ENCODE measurements around the gene CACNA1D. TPM values are rescaled to one million over a fixed set of nuclear protein-coding genes. Genes with fewer than 3 reads are reported as not detected.

The CACNA1D gene
- total RNA-seq, 2 experiments from 2014 or later = 0.13 to 0.17 TPM

DNA sequence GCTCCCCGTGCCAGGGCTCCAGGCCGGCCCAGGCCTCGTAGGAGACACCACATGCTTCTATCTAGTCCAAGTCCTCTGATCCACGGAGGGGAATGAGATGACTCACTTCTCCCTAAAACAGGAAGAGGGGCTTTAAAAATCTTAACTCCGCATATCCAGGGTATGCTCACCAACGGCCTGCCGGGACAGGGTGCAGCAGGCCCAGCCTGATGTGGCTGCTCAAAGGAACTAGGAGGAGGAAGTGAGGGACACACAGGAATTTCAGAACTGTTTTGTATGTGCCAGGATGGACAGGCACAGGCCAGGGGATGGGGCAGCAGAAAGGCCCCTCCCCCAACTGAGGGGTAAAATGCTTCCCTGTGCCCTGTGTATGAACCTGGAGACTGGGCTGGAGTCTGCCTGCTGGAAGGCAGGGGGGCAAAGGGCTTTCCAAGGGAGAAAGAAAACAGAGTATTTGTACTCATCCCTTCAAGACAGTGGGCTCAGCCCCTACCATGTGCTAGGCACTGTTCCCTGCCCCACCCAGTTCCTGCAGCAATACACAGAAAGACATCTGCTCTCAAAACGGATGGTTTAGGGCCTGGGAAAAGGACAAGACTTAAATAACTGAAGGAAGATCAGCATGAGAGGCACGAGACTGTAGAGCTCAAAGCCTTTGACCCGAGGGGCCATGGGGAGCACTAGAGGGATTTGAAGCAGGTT lies 329.7 kb downstream of the CACNA1D start:
- POLR2A ChIA-PET = no interaction called here
- CTCF ChIA-PET = no interaction called here

DNA sequence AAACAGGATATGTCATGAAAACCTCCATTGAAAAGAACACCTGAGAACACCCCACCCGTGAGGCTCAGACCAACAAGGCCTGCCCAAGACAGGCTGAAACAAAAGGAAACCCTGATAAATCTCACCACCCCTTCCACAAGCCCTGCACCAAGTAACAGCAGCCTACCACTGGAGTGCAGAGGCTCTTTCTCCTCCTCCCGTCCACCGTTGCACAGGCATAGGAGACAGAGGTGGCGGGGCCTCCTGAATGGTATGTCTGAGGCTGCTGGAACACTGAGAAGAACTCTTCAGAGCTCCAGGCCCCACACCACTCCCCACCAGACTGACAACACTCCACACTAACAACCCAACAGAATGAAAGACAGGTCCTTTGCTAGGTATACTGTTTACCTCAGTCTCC lies 330.4 kb downstream of the CACNA1D start:
- ChIA-PET CTCF (no interaction called here), POLR2A (no interaction called here)

DNA sequence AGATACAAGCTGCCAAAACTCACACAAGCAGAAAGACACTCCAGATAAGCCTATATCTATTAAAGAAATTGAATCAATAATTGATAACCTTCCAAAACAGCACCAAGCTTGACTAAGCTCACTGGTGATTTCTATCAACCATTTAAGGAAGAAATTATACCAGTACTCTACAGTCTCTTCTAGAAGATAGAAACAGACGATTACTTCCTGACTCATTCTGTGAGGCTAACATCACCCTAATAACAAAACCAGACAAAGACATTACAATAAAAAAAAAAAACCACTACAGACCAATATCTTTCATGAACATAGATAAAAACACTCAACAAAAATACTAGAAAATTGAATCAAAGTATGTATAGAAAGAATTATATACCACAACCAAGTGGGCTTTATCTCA lies 331.6 kb downstream of the CACNA1D start:
- CTCF ChIA-PET = no interaction called here
- POLR2A ChIA-PET = no interaction called here

DNA sequence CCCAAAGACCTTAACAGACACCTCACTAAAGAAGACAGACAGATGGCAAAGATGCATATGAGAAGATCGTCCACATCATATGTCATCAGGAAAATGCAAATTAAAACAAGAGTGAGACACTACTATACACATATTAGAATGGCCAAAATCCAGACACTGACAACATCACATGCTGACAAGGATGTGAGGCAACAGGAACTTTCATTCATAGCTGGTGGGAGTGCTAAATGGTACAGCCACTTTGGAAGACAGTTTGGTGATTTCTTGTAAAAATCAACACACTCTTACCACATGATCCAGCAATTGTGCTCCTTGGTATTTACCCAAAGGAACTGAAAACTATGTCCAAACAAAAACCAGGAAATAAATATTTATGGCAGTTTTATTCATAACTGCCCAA lies 334.2 kb downstream of the CACNA1D start:
- ChIA-PET POLR2A (no interaction called here), CTCF (no interaction called here)

DNA sequence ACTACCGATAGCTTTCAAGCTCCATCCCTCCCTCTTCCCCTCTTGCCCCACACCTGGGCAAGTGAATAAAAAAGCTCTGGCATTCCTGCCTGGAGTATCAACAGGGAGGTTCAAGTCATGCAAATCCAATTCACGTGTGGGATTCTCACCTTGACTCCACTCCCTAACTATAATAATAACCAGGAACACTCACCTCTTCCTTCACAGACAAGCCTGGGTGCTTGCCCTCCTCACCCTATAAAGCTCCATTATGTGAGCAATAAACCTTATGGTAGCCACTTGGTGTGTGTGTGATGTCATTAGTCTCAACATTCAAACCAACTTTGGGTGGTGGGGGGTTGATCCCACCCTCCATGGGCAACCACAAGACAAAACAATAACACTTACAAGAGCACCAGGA lies 335.2 kb downstream of the CACNA1D start:
- ChIA-PET CTCF (no interaction called here), POLR2A (no interaction called here)

DNA sequence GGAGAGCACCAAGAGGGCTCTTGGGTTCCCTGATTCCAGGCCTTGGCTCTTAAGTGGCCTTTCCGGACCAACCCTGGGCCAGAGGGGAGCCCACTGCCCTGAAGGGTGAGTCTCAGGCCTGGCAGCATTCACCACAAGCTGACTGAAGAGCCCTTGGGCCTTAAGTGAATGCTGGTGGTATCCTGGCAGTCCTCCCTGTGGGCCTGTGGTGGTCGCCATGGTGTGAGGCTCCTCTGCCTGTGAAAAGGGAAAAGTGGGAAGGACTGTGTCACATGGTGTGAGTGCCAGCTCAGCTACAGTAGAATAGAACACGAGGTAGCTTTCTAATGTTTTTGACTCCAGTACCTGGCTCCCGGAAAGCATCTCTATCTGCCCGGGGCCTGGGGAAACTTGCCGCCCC lies 336.5 kb downstream of the CACNA1D start:
- POLR2A ChIA-PET = no interaction called here
- CTCF ChIA-PET = no interaction called here

DNA sequence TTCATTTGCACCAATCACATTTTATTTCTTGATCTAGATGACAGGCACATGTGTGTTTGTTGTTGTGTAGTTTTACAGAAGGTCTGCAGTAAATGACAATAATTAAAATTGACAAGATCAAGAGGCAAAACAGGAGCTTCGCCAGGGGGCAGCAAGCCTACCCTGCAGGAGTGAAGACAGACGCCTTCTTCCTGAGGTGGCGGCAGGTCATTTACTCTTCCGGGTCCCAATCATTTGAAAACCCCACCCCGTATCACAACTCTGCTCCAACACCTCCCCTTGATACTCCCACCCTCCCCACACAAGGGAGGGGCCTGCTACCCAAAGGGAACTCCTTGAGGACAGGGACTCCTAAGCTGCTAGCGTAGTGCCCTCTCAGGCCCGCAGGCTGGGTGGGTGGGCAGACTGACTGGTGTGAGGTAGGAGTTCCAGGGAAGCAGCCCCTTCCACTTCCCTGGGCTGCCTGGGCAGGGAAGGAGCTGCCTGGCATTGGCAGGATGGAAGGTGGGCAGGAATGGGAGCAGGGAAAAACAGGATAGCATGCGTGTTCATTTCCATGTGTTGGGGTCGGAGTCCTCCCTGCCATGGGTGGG lies 338.7 kb downstream of the CACNA1D start:
- CTCF ChIA-PET = no interaction called here
- POLR2A ChIA-PET = no interaction called here

DNA sequence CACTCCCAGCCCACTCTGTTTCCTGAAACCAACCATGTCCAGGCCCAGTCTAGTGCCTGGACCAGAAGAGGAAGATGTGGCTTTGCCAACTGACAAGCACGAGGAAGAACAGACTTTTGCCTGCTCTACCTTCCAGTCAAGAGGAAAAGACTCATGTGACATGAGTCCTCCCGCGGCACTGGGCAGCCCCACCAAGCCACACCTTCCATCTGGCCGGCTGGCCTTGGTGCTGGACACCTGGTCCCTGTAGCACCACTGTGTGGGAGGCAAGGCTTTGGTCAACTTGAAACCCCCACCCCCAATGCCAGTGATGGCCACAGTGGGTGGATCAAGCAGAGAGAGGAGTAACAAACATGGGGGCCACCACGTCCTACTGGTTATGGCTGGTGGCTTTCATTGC lies 339.3 kb downstream of the CACNA1D start:
- POLR2A ChIA-PET = no interaction called here
- CTCF ChIA-PET = no interaction called here

DNA sequence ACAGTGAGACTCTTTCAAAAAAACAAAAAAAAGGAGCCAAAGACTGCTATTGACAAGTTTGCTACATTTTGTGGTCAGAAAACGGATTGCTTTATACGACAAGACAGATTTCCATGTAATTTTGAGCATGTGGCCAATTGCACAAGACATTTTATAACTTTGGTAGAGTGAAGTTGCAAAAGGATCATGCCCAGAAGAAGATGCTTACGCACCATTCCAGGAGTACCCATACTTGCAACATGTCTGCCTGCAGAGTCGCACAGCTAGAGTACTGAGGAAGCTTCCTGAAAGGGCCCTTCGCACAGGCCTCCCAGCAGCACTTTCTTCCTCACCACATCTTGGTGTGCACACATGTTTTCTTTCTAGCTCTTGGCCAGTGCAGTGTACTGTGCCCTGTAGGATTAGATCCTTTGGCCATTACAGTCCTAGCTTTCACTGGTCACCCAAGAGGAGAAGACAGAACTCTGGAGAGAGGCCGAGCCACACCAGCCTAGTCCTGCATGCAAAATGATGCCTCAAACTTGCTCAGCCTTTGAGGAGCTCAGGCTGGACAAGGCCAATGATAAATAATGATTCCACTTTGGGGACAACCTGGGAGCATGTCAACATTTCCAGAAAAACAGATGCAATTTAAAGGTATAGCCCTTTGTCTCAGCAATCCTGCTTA lies 340.2 kb downstream of the CACNA1D start:
- ChIA-PET POLR2A (no interaction called here), CTCF (no interaction called here)

DNA sequence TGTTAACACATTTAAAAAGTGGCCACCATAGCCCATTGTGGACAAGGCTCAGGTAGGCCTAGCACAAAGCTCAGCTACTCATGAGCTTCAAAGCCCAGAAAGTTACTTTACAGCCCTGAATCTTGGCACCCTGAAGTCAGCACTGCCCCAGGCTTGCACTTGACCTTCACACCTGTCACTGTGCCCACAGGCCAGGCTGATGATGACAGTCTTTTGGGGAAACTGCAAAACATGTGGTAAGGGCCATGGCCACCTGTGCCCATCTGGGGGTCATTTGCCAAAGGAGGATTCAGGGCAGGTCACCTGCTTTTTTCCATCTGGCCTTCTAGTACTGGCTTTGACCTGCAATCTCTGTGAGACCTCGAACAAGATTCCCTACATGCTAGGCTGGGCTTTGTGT lies 340.8 kb downstream of the CACNA1D start:
- CTCF ChIA-PET = no interaction called here

DNA sequence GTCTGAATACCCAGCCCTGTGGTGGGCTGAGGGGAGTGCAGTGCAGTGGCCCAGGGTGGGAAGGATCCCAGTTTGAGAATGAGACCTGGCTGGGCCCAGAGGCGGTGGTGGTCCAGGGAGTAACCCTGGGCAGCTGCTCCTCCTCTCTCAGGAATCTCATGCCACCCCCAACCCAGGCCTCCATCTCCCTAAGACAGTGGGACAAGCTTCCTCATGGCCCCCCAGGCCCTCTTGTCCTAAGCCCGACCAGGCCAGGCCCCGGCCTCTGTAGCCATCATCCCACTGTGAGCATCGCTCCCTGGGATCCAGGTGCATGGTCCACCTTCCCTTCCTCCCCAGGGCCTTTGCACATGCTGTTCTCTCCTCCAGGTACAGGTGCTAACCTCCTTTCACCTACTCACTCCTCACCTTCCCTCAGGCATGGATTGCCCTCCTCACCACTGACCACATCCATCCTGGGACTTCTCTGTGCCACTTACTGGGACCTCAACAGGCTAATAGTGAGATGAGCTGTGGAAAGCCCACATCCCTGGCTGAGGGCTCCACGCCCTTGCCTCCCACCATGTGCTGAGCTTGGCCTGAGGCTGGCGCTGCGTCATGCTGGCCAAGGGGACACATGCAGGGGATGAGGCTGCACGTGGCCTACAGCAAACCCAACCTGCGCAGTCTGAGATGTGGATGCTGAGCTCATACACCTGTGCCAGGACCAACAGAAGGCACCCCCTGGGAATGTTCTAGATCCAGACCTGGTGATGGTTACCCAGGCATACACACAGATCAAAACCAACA lies 341.9 kb downstream of the CACNA1D start:
- CTCF ChIA-PET = interaction anchor here (0.6 kb wide), 1 partner anchor 152 kb away, joined by 3 read pairs; no protein-coding TSS in a partner anchor
- POLR2A ChIA-PET = no interaction called here

More for the DNA sequence above, 340.8 kb downstream of the CACNA1D start:
- POLR2A ChIA-PET = no interaction called here

DNA sequence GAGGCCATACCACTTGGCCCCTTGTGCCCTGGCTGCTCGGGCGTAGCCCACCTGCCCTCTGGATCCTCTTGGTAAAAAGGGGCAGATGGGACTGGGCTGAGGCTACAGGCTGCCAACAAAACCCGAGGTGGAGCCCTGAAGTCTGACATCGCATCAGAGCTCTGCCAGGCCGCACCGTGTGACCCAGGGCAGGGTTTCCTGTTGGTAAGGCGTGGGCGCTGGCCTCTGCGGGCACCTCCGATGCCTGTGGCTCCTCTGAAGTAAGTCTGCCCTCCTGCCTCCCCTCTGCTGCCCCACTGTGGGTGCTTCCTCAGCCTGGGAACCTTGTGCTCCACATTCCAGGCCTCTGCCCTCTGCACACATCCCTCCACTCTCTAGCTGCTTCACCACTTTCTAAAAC lies 342.9 kb downstream of the CACNA1D start:
- ChIA-PET CTCF (no interaction called here), POLR2A (no interaction called here)

DNA sequence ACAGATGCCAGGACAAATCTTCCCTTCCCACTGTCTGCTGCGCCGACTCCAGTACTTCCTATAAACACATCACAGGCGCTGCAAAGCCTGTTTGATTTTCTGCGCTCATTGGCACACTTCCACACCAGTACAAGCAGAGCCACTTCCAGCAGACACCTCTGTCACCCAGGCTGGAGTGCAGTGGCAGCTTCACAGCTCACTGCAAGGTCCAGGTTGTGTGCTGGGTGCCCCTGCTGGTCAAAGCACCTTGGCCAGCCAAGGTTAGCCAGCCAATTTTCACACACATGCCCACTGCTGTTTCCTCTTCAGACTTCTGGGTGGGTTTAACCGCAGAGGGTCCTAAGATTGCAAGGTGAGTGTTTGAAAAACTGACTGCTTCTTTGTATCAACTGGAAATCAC lies 346.9 kb downstream of the CACNA1D start:
- ChIA-PET CTCF (no interaction called here), POLR2A (no interaction called here)

DNA sequence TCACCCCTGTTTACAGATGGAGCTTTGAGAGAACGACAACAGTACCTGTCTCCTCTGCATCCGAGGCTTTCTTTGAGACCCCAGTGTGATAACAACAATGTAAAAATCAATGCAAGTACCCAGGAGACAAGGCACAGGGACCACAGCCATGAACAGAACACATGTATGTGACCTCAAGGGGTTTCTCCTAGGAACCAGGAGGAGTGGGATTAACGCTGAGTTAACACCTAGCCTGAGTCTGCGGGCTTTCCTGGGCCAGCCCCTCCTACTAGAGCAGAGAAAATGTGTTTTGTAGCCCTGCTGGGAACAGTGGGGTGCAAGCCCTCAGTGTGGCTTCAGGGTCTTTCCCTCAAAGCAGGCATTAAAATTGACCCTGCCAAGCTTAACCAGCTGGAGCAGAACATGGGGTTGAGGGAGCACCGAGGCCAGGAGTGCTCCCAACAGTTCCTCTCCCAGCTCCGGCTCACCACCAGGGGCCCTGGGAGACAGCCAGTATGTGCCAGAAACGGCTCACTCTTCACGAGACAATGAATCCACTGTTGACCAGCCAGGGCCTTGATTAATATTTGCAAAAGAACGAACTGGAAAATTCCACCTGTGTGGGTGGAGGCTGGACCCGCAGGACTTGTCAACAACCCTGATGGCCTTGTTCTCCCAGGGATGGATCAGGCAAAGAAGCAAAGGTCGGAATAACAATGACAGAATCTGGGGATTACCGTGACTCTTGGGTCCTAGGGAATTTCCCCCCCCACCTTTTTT lies 348.2 kb downstream of the CACNA1D start:
- ChIA-PET CTCF (no interaction called here), POLR2A (no interaction called here)

DNA sequence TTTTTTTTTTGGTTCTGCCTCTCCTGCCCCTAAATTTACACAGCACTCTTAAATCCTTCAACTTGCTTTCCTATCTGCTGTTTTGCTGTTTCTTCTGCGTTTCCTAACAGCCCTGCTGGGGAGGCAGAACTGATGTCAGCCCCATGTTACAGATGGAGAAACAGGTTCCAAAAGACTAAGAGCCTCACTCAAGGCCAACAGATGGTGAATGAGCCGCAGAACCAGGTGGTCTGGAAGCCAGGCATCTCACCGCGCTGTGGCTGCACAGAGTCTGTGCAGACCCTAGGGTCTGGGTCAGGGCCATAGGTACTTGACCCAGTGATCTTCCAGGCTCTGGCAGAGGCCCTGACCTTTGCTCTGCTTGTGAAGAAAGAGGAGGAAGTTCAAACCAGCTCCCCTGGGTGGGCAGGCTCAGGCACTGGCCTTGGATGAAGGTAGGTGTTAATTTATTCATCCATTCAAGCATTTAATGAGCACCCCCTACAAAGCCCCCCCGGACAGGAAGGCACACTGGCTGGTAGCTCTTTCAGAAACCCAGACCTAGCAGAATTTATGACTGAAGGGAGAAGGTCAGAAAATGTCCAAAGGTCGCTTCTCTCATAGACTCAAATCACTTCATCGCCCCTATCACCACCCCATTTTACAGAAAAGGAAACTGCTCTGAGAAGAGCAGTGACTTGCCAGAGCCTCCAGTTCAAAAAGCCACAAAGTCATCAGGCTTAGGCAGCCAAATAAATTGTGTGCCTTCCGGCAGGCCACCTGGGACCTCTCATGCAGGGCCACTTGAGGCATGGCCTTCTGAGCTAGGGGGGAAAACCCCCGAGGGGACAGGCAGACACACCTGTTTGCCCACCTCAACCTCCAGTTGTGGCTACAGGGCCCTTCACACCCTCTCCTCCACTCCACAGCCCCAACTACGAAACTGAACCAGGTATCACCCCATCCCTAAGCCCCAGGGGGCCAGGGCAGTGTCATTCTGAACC lies 349.1 kb downstream of the CACNA1D start:
- ChIA-PET POLR2A (interaction anchor here (0.8 kb wide), 1 partner anchor 48 kb away, joined by 3 read pairs; the partner anchor contains the start of gene SELENOK), CTCF (no interaction called here)

DNA sequence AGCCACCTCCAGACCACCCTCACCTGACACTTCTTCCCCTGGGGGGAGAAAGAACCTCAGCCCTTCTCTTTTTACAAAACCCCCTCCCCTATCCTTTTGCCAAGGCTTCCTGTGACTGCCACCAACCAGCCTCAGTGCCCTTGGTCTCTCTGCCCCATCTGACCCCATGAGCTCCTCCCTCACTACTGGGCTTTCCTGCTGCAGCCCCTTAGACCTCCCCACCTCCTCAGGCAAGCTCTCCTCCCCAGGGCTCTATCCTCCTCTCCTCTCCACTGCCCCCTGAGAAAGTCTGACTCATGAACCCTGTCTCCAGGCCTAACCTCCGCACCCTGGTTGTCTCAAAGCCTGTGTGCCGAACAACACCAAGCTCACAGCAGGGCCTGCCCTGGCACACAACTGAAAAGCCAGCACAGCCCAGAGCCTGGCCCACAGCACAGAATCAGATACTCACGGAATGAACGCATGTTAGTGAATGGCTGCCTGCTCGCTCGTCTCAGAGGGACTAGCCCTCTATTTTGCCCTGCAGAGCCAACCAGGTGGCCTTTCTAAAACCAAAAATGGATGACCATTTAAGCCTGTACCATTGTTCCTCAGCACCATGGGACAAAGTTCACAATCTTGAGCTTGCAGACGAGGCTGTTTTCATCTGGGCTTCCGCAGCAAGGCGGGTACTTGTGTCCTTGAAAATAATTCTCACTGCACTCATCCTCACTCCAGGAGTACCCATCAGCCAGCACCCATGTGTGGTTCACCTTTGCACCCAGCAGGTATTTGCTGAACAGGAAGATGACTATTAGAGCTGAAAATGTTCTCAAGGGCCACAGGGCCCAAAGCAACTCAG lies 350.1 kb downstream of the CACNA1D start:
- ChIA-PET CTCF (no interaction called here), POLR2A (interaction anchor here (0.8 kb wide), 1 partner anchor 47 kb away, joined by 3 read pairs; the partner anchor contains the start of gene SELENOK)

DNA sequence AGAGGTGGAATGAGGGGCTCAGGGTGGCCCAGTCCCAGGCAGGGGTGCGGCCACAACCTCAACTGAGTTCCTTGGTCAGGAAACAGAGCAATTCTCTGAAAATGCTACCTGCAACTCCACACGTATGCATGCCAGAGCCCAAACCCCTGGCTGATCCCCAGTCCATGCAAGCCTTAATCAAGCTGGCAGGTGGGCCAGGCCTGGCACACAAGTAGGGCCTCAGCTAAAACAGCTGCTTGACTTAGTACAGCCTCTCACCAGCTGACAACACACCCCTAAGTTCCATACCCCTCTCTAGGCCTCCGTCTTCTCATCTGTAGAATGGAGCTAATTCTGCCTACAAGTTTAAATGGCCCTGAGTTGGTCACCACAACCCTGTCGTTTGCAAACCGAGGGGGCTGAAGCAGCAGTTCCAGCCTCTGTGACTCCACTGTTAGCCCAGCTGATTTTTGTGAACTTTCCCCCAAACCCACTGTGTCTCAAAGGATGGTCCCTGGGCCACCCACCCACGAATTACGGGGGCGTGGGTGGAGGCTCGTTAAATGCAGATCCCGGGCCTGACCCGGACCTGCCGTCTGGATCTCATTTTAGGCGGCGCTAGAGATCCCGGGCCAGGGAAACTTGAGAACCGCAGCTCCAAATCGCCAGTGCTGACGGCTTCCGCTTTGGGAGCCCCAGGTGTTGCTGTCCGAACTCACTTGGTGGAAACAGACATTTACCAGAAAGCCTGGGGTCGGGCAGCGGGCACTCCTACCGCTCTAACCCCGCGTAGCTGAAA lies 350.9 kb downstream of the CACNA1D start:
- POLR2A ChIA-PET = no interaction called here
- CTCF ChIA-PET = no interaction called here

DNA sequence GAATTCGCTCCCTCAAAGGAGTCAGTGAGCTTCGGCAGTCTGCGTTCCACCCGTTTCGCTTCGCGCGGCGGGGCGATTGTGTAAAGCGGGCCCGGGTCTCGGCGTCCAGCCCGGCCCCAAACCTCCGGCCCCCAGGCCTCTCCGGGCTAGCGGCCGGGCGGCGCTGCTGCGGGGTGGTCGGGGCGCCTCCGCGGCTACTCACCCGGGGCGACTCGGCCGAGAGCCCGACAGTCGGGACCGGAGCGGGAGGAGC lies 351.4 kb downstream of the CACNA1D start:
- ChIA-PET CTCF (no interaction called here), POLR2A (no interaction called here)

Measured in activated CD8-positive, alpha-beta memory T cell treated with anti-CD3 and anti-CD28 coated beads for 36 hours (primary cell).